T follicular helper cell (primary cell): Measurements from ENCODE around the gene IFT81.
"Not testable (repeated sequence)": the region's sequence is repeated elsewhere in the genome, so short reads cannot be mapped to it uniquely, and the experiment has no call there.

Experiments used
- DNase-seq: peaks from one replicate; pipeline ENCODE4 v3.0.0-alpha.2; 2020; ENCODE audit warnings: low read depth

The IFT81 gene

GRCh38 chr12:110245369-110245772, 121.2 kb downstream of the IFT81 start:
- peak; percentile 29 for DNase-seq

GRCh38 chr12:110246636-110247339, 122.6 kb downstream of the IFT81 start:
- DNase-seq = no peak

GRCh38 chr12:110247340-110248095, 123.4 kb downstream of the IFT81 start:
- DNase-seq = no peak

- DNase-seq = no peak
Observed at GRCh38 chr12:110248096-110248447, 123.9 kb downstream of the IFT81 start.

GRCh38 chr12:110249105-110249504, 124.9 kb downstream of the IFT81 start:
- no peak for DNase-seq

- DNase-seq = no peak
Observed at GRCh38 chr12:110249716-110250225, 125.6 kb downstream of the IFT81 start.

- DNase-seq = no peak
Observed at GRCh38 chr12:110251381-110251780, 127.2 kb downstream of the IFT81 start.

- no peak for DNase-seq
Observed at GRCh38 chr12:110252716-110253115, 128.6 kb downstream of the IFT81 start.

GRCh38 chr12:110253176-110253575, 129.0 kb downstream of the IFT81 start:
- no peak for DNase-seq

- DNase-seq = no peak
Observed at GRCh38 chr12:110254971-110255540, 130.9 kb downstream of the IFT81 start.

- DNase-seq = not testable (repeated sequence)
Observed at GRCh38 chr12:110255890-110256456, 131.8 kb downstream of the IFT81 start.

GRCh38 chr12:110256780-110257431, 132.7 kb downstream of the IFT81 start:
- DNase-seq = no peak

- no peak for DNase-seq
Observed at GRCh38 chr12:110258466-110258865, 134.3 kb downstream of the IFT81 start.

GRCh38 chr12:110262442-110263388, 138.6 kb downstream of the IFT81 start:
- no peak for DNase-seq

GRCh38 chr12:110266381-110266960, 142.3 kb downstream of the IFT81 start:
- DNase-seq = no peak

- no peak for DNase-seq
Observed at GRCh38 chr12:110266980-110267620, 142.9 kb downstream of the IFT81 start.
